H1 (cell line): Measurements from ENCODE around the gene TMEM169. TPM values are rescaled to one million over a fixed set of nuclear protein-coding genes. Genes with fewer than 3 reads are reported as not detected.

ENCODE experiments used
- CTCF ChIA-PET: fragments of 300-600 bp; sonication (Branson Sonifier 250); formaldehyde crosslinking; loops from one replicate; lab custom pipeline; 2021; ENCODE audit not compliant: partially characterized antibody; lab: Charles Lee
- POLR2A ChIA-PET: fragments of 300-600 bp; sonication (Branson Sonifier 250); formaldehyde crosslinking; loops from one replicate; lab custom pipeline; 2021; ENCODE audit warnings: inconsistent platforms; ENCODE audit not compliant: partially characterized antibody; lab: Charles Lee
- DNase-seq, 2 experiments: peaks; one replicate each; pipeline versions ENCODE4 v3.0.0 to v3.0.0-alpha.2; 2010 to 2022; ENCODE audit warnings: low spot score in 2 of 2, low read depth in 1 of 2, mixed read lengths in 1 of 2
- FAIRE-seq: peaks from 2 replicates; lab custom pipeline; 2011; peaks lifted over from hg19 to GRCh38; lab: Jason Lieb, UNC
- H2AFZ ChIP-seq: 2 replicates; pipeline ENCODE4 v1.8.1; 2012; ENCODE audit warnings: low read length, inconsistent platforms
- H2AK5ac ChIP-seq: 2 replicates; pipeline ENCODE4 v1.6.1; 2013; ENCODE audit warnings: low read depth, low read length
- H2BK120ac ChIP-seq: replicated peaks from 2 replicates; pipeline ENCODE3; 2013; ENCODE audit warnings: low read depth, low read length, inconsistent platforms
- H2BK12ac ChIP-seq: 2 replicates; pipeline ENCODE4 v1.6.1; 2013; ENCODE audit warnings: low read depth, low read length
- H2BK15ac ChIP-seq: 2 replicates; pipeline ENCODE4 v1.6.1; 2013; ENCODE audit warnings: low read length
- H2BK20ac ChIP-seq: 2 replicates; pipeline ENCODE4 v1.6.1; 2013; ENCODE audit warnings: low read length
- H2BK5ac ChIP-seq: 2 replicates; pipeline ENCODE4 v1.6.1; 2013; ENCODE audit warnings: low read depth, low read length
- H3K14ac ChIP-seq: 2 replicates; pipeline ENCODE4 v1.6.1; 2013; ENCODE audit warnings: inconsistent platforms; ENCODE audit not compliant: insufficient read length
- H3K18ac ChIP-seq: 2 replicates; pipeline ENCODE4 v1.6.1; 2013; ENCODE audit warnings: low read length; ENCODE audit errors: extremely low read depth
- H3K23ac ChIP-seq: 2 replicates; pipeline ENCODE4 v1.6.1; 2013; ENCODE audit warnings: inconsistent platforms; ENCODE audit not compliant: insufficient read length
- H3K23me2 ChIP-seq: 2 replicates; pipeline ENCODE4 v1.6.1; 2013; ENCODE audit warnings: low read depth, low read length
- H3K27ac ChIP-seq: 2 replicates; pipeline ENCODE4 v1.6.1; 2011; ENCODE audit warnings: low read depth, low read length, inconsistent platforms
- H3K27me3 ChIP-seq, 4 experiments: replicated peaks in 1 of 4; 1 replicate in 1 of 4; 2 replicates in 3 of 4; pipeline versions ENCODE4 v1.6.1 to v1.8.1; 2011 to 2013; ENCODE audit warnings: low read length in 3 of 4, mild to moderate bottlenecking in 3 of 4, inconsistent platforms in 2 of 4, mixed read lengths in 2 of 4, moderate library complexity in 1 of 4; ENCODE audit not compliant: control insufficient read depth in 3 of 4, insufficient read depth in 3 of 4; ENCODE audit errors: extremely low read depth in 1 of 4
- H3K36me3 ChIP-seq, 4 experiments: 2 replicates each; pipeline versions ENCODE4 v1.6.1 to v1.8.1; 2011 to 2013; ENCODE audit warnings: mild to moderate bottlenecking in 4 of 4, low read length in 3 of 4, moderate library complexity in 2 of 4, control low read depth in 1 of 4, inconsistent platforms in 1 of 4; ENCODE audit not compliant: insufficient read depth in 4 of 4, control insufficient read depth in 2 of 4
- H3K4ac ChIP-seq: replicated peaks from 2 replicates; pipeline ENCODE3; 2013; ENCODE audit warnings: low read length, low read depth, mixed read lengths, inconsistent platforms; ENCODE audit not compliant: insufficient read length
- H3K4me1 ChIP-seq, 4 experiments: replicated peaks in 1 of 4; 1 replicate in 1 of 4; 2 replicates in 3 of 4; pipeline versions ENCODE4 v1.6.1 to v1.8.1; 2011 to 2013; ENCODE audit warnings: low read length in 3 of 4, inconsistent platforms in 2 of 4, mixed read lengths in 1 of 4; ENCODE audit not compliant: insufficient read depth in 4 of 4, control insufficient read depth in 3 of 4
- H3K4me2 ChIP-seq, 2 experiments: 2 replicates each; pipeline versions ENCODE4 v1.6.1 to v1.8.1; 2011 to 2013; ENCODE audit warnings: low read depth in 2 of 2, low read length in 2 of 2, control low read depth in 1 of 2, inconsistent platforms in 1 of 2, mild to moderate bottlenecking in 1 of 2; ENCODE audit not compliant: insufficient read depth in 1 of 2
- H3K4me3 ChIP-seq, 4 experiments: fragments of 200-600, 300-600 bp in 1 of 4; sonication (generic), shearing (Covaris generic), sonication (Bioruptor Twin) in 1 of 4; 2 replicates each; pipeline versions ENCODE4 v1.5.1 to v1.8.1; 2011 to 2016; ENCODE audit warnings: low read length in 4 of 4, low read depth in 3 of 4, control low read depth in 2 of 4, inconsistent platforms in 2 of 4, mild to moderate bottlenecking in 2 of 4, mixed read lengths in 1 of 4, moderate library complexity in 1 of 4; ENCODE audit not compliant: insufficient read depth in 2 of 4; ENCODE audit errors: extremely low read depth in 1 of 4
- H3K56ac ChIP-seq: replicated peaks from 2 replicates; pipeline ENCODE3; 2013; ENCODE audit warnings: low read depth, mild to moderate bottlenecking, mixed read lengths, low read length, inconsistent platforms; ENCODE audit not compliant: insufficient read length
- H3K79me1 ChIP-seq: 2 replicates; pipeline ENCODE4 v1.6.1; 2013; ENCODE audit warnings: low read depth, low read length, control low read depth
- H3K79me2 ChIP-seq, 2 experiments: 2 replicates each; pipeline versions ENCODE4 v1.6.1 to v1.8.1; 2012 to 2013; ENCODE audit warnings: low read length in 2 of 2, mild to moderate bottlenecking in 2 of 2, inconsistent platforms in 1 of 2; ENCODE audit not compliant: insufficient read depth in 2 of 2, control insufficient read depth in 1 of 2
- H3K9ac ChIP-seq, 4 experiments: replicated peaks in 1 of 4; 1 replicate in 1 of 4; 2 replicates in 3 of 4; pipeline versions ENCODE4 v1.6.1 to v1.8.1; 2011 to 2013; ENCODE audit warnings: low read depth in 3 of 4, low read length in 3 of 4, control low read depth in 2 of 4, mild to moderate bottlenecking in 2 of 4, moderate library complexity in 2 of 4, inconsistent platforms in 1 of 4; ENCODE audit errors: extremely low read depth in 1 of 4
- H3K9me3 ChIP-seq, 2 experiments: 2 replicates each; pipeline versions ENCODE4 v1.6.1 to v1.8.1; 2012 to 2013; ENCODE audit warnings: mild to moderate bottlenecking in 2 of 2, moderate library complexity in 2 of 2, control low read depth in 1 of 2, inconsistent platforms in 1 of 2, low read depth in 1 of 2, low read length in 1 of 2, mixed read lengths in 1 of 2; ENCODE audit not compliant: insufficient read depth in 2 of 2
- H4K20me1 ChIP-seq, 2 experiments: replicated peaks in 1 of 2; 2 replicates each; pipeline versions ENCODE3 to v1.8.1; 2011 to 2013; ENCODE audit warnings: inconsistent platforms in 2 of 2, low read length in 2 of 2, mild to moderate bottlenecking in 1 of 2; ENCODE audit not compliant: insufficient read depth in 2 of 2, control insufficient read depth in 1 of 2
- H4K5ac ChIP-seq: 2 replicates; pipeline ENCODE4 v1.6.1; 2013; ENCODE audit warnings: low read length, low read depth, mixed read lengths, inconsistent platforms; ENCODE audit not compliant: insufficient read length
- H4K8ac ChIP-seq: 2 replicates; pipeline ENCODE4 v1.8.0; 2013; ENCODE audit warnings: mild to moderate bottlenecking, moderate library complexity, low read length, inconsistent platforms; ENCODE audit not compliant: insufficient read depth; ENCODE audit errors: extremely low read depth
- H4K91ac ChIP-seq: replicated peaks from 2 replicates; pipeline ENCODE3; 2013; ENCODE audit warnings: low read length, mixed read lengths, inconsistent platforms; ENCODE audit not compliant: insufficient read length
- ASH2L ChIP-seq: fragments of 200-600, 300-600 bp; sonication (generic); IDR thresholded peaks from one replicate; pipeline ENCODE4 v1.7.1; 2017; ENCODE audit warnings: low read length
- ATF2 ChIP-seq: IDR thresholded peaks from 2 replicates; pipeline ENCODE4 v1.6.1; 2012; ENCODE audit warnings: low read length, inconsistent platforms
- BCL11A ChIP-seq, 2 experiments: IDR thresholded peaks; one replicate each; pipeline ENCODE4 v1.6.1; 2011; ENCODE audit warnings: low read depth in 2 of 2, low read length in 2 of 2, mild to moderate bottlenecking in 2 of 2
- BRCA1 ChIP-seq: IDR thresholded peaks from 2 replicates; pipeline ENCODE4 v1.6.1; 2012; ENCODE audit warnings: low read depth, low read length, improper control_type of control experiment
- EZH2 ChIP-seq: fragments of 200-600 bp; sonication (generic); IDR thresholded peaks from 2 replicates; pipeline ENCODE4 v1.7.1; 2012; ENCODE audit warnings: low read depth, mild to moderate bottlenecking, moderate library complexity, low read length, inconsistent platforms; ENCODE audit not compliant: severe bottlenecking
- HDAC2 ChIP-seq, 2 experiments: fragments of 300-600 bp in 1 of 2; sonication (generic) in 1 of 2; IDR thresholded peaks; 2 replicates each; pipeline ENCODE4 v1.6.1; 2011 to 2012; ENCODE audit warnings: low read depth in 2 of 2, low read length in 2 of 2, mild to moderate bottlenecking in 2 of 2, moderate library complexity in 2 of 2, borderline replicate concordance in 1 of 2, inconsistent platforms in 1 of 2
- MAFK ChIP-seq: IDR thresholded peaks from 2 replicates; pipeline ENCODE4 v1.6.1; 2012; ENCODE audit warnings: low read depth, mild to moderate bottlenecking, improper control_type of control experiment, low read length
- RBBP5 ChIP-seq: IDR thresholded peaks from 2 replicates; pipeline ENCODE4 v1.7.1; 2012; ENCODE audit warnings: low read depth, mild to moderate bottlenecking, inconsistent platforms, low read length, moderate library complexity, borderline replicate concordance
- SIRT6 ChIP-seq: IDR thresholded peaks from one replicate; pipeline ENCODE4 v1.7.1; 2012; ENCODE audit warnings: low read length, inconsistent platforms
- SP2 ChIP-seq: IDR thresholded peaks from 2 replicates; pipeline ENCODE4 v1.6.1; 2012; ENCODE audit warnings: mild to moderate bottlenecking, low read length, inconsistent platforms
- SRF ChIP-seq: IDR thresholded peaks from 2 replicates; pipeline ENCODE4 v1.6.1; 2011; ENCODE audit warnings: mild to moderate bottlenecking, low read depth, low read length, moderate library complexity
- TCF12 ChIP-seq: IDR thresholded peaks from 2 replicates; pipeline ENCODE4 v1.6.1; 2011; ENCODE audit warnings: low read depth, mild to moderate bottlenecking, low read length
- ZNF274 ChIP-seq: IDR thresholded peaks from 2 replicates; pipeline ENCODE4 v1.7.0; 2012; ENCODE audit warnings: low read length, borderline replicate concordance; ENCODE audit errors: extremely low read depth
- WGBS, 2 experiments: shearing (Covaris generic) in 1 of 2; methylation state at CpG; one replicate each; pipeline versions ENCODE4 v1.1.6 to v1.1.7; 2013 to 2015; ENCODE audit warnings: low lambda C conversion rate in 2 of 2, mixed read lengths in 2 of 2, inconsistent platforms in 1 of 2, low coverage in 1 of 2, missing lambda C conversion rate in 1 of 2; ENCODE audit not compliant: insufficient replicate concordance in 2 of 2, insufficient coverage in 1 of 2, insufficient read length in 1 of 2; ENCODE audit errors: extremely low coverage in 1 of 2, missing lambda C conversion rate in 1 of 2; 5-methylcytosine and 5-hydroxymethylcytosine counted together
- polyA plus RNA-seq, 7 experiments: library from polyadenylated mRNA; depleted of rRNA in 3 of 7; stranded (reverse) in 5 of 7; unstranded in 2 of 7; fragments of >200 nt in 5 of 7; fragments of 200-250 nt in 2 of 7; gene quantifications; 1 replicate in 5 of 7; 2 replicates in 1 of 7; 4 replicates in 1 of 7; pipeline versions ENCODE4 v1.2.1 to v1.2.3, GENCODE V29; 2011 to 2013; ENCODE audit warnings: missing spikeins in 2 of 7, mixed read lengths in 2 of 7
- total RNA-seq: library from RNA; stranded (reverse); fragmentation: NEBNext Ultra II Directional; extraction: Animal tissue kit (Norgen Biotek cat#: 25700); gene quantifications from 2 replicates; pipeline ENCODE4 v1.2.1, GENCODE V29; 2021

Gene TMEM169
- total and polyA plus RNA-seq, 2 of the 8 experiments (the other 6 are each of a cell fraction or from before 2014, with no cell fraction given), result 0.41 to 2.4 TPM

- POLR2A ChIA-PET, result no interaction called here
- H4K91ac ChIP-seq, result no peak overlapping the region
- no peak for TF ChIP-seq SRF
- TF ChIP-seq ASH2L, result no peak
- no peak for TF ChIP-seq HDAC2 (IDR thresholded peaks at IDR 0.05; ENCODE audit: borderline replicate concordance in 1 of 2, low read depth in 2 of 2, low read length in 2 of 2)
- no peak for TF ChIP-seq SIRT6
- TF ChIP-seq ZNF274, result no peak
- no peak for TF ChIP-seq BRCA1
- TF ChIP-seq RBBP5, result no peak
- TF ChIP-seq ATF2, result no peak
- no peak for TF ChIP-seq TCF12
- TF ChIP-seq EZH2, result no peak
- no peak for TF ChIP-seq MAFK
- no peak for TF ChIP-seq BCL11A (IDR thresholded peaks at IDR 0.05; ENCODE audit: low read depth in 2 of 2, low read length in 2 of 2)
- TF ChIP-seq SP2, result no peak
Observed at GRCh38 chr2:216047397-216047796, 34.3 kb upstream of the TMEM169 start.

More at GRCh38 chr2:216047397-216047796, 34.3 kb upstream of the TMEM169 start:
- no peak for FAIRE-seq
- Histone ChIP-seq H2BK5ac (no peak overlapping the region), H3K23me2 (no peaks in the 10 kb centered on the region), H4K20me1 (peaks cover 0 to 2% of the 10 kb centered on the region in 2 experiments), H3K9me3 (no peaks in the 10 kb centered on the region), H4K8ac (no peak overlapping the region), H4K5ac (no peak overlapping the region), H3K4me3 (no peak overlapping the region), H3K79me2 (no peaks in the 10 kb centered on the region), H3K4ac (no peak overlapping the region), H3K27ac (no peak overlapping the region), H3K4me2 (no peak overlapping the region), H2BK20ac (no peak overlapping the region), H3K9ac (no peak overlapping the region), H3K18ac (no peak overlapping the region), H3K4me1 (peaks cover 0 to 8% (median under 1%) of the 10 kb centered on the region in 4 experiments; a peak in 1 of 7 replicates), H3K23ac (no peak overlapping the region), H2BK12ac (no peak overlapping the region), H3K36me3 (peaks cover 0 to 11% (median 4%) of the 10 kb centered on the region in 4 experiments; a peak in 4 of 8 replicates), H2BK15ac (no peak overlapping the region), H3K14ac (no peak overlapping the region), H2AFZ (no peak overlapping the region), H3K27me3 (no peaks in the 10 kb centered on the region), H2AK5ac (no peak overlapping the region), H3K56ac (no peak overlapping the region), H3K79me1 (0 out of 2 replicates have a peak, but pooled peaks cover 2% of the 10 kb centered on the region), H2BK120ac (no peak overlapping the region)
- CTCF ChIA-PET, result interaction anchor here (1.5 kb wide), 1 partner anchor 15 kb away, joined by 3 read pairs; no protein-coding TSS in a partner anchor
- no peak for DNase-seq
- 91% methylated on average over 2 of the region's 2 CpGs; no CpG with 5 or more reads in 1 of the 2 experiments for WGBS, 2 experiments
